ENCODE results near the gene LKAAEAR1. TPM values are rescaled to one million over a fixed set of nuclear protein-coding genes. Genes with fewer than 3 reads are reported as not detected.
A peak's percentile ranks its signal among the peaks of the same experiment; 100 is the strongest.

The LKAAEAR1 gene
- total and polyA plus RNA-seq, 2 of the 13 experiments (the other 11 are each of a cell fraction or from before 2014, with no cell fraction given) = not detected

- TF ChIP-seq ATF2 (CRISPR knock-in tag; IDR thresholded peaks at IDR 0.05) (no peak), MTERF4 (CRISPR knock-in tag; IDR thresholded peaks at IDR 0.05) (no peak), SIX4 (CRISPR knock-in tag; IDR thresholded peaks at IDR 0.05) (no peak), ZNF768 (CRISPR knock-in tag; IDR thresholded peaks at IDR 0.05) (peak; percentile 44; the same call in 1 of the 2 replicates), RARA (CRISPR knock-in tag; IDR thresholded peaks at IDR 0.05) (peak; percentile 95), MEIS2 (CRISPR knock-in tag; IDR thresholded peaks at IDR 0.05) (no peak), SIN3B (IDR thresholded peaks at IDR 0.05; ENCODE audit: low read length) (no peak), SP140L (CRISPR knock-in tag; IDR thresholded peaks at IDR 0.05; ENCODE audit: borderline replicate concordance) (no peak), TFDP2 (CRISPR knock-in tag; IDR thresholded peaks at IDR 0.05) (peak; percentile 41; the same call in 1 of the 2 replicates), ZNF414 (CRISPR knock-in tag; IDR thresholded peaks at IDR 0.05) (no peak), SOX5 (CRISPR knock-in tag; IDR thresholded peaks at IDR 0.05; ENCODE audit: borderline replicate concordance) (peak; percentile 47), IKZF1 (IDR thresholded peaks at IDR 0.05) (no peak), TRIM24 (CRISPR knock-in tag; IDR thresholded peaks at IDR 0.05) (no peak), PITX1 (CRISPR knock-in tag; IDR thresholded peaks at IDR 0.05) (peak; percentile 68; the same call in 1 of the 2 replicates), SAFB2 (CRISPR knock-in tag; IDR thresholded peaks at IDR 0.05; ENCODE audit: borderline replicate concordance, low read depth) (no peak), ZBTB21 (CRISPR knock-in tag; IDR thresholded peaks at IDR 0.05) (no peak), ZNF543 (CRISPR knock-in tag; IDR thresholded peaks at IDR 0.05) (no peak), PTBP1 (IDR thresholded peaks at IDR 0.05; ENCODE audit: low read depth, low read length, poor library complexity, severe bottlenecking) (no peak), ZNF83 (CRISPR knock-in tag; IDR thresholded peaks at IDR 0.05; ENCODE audit: borderline replicate concordance) (no peak), DPF2 (CRISPR knock-in tag; IDR thresholded peaks at IDR 0.05; ENCODE audit: borderline replicate concordance, low read depth) (no peak), ZNF781 (CRISPR knock-in tag; IDR thresholded peaks at IDR 0.05; ENCODE audit: borderline replicate concordance, not compliant biosample characterization) (peak; percentile 51), ZKSCAN1 (IDR thresholded peaks at IDR 0.05; ENCODE audit: low read length) (no peak), ZMAT3 (CRISPR knock-in tag; conservative IDR thresholded peaks at IDR 0.05) (no peak), ZNF446 (CRISPR knock-in tag; IDR thresholded peaks at IDR 0.05) (no peak), ZSCAN20 (CRISPR knock-in tag; IDR thresholded peaks at IDR 0.05; ENCODE audit: borderline replicate concordance) (no peak)
Observed at GRCh38 chr20:64082126-64082731, 2.0 kb downstream of the LKAAEAR1 start (continued).

Measured in HepG2 (cell line).